Activated naive CD8-positive, alpha-beta T cell treated with anti-CD3 and anti-CD28 coated beads, Interleukin-2, amount 50 U/mL, for 24 hours (primary cell): ENCODE data around the gene NUDT16L1.
A peak's percentile ranks its signal among the peaks of the same experiment; 100 is the strongest.

Experiments used
- ATAC-seq: fragments of 150-1000 bp; cut with Tn5 transposase; one replicate; pipeline ENCODE4 v1.10.0; 2021
- DNase-seq: peaks from one replicate; pipeline ENCODE4 v3.0.0; 2021
- H3K27ac Mint-ChIP-seq: one replicate; pipeline ENCODE4 v1.8.0; 2021; ENCODE audit warnings: mild to moderate bottlenecking, mixed read lengths
- H3K27me3 Mint-ChIP-seq: one replicate; pipeline ENCODE4 v1.8.0; 2021; ENCODE audit warnings: mixed read lengths
- H3K36me3 Mint-ChIP-seq: one replicate; pipeline ENCODE4 v1.8.0; 2021; ENCODE audit warnings: low read depth, mixed read lengths
- H3K4me1 Mint-ChIP-seq: one replicate; pipeline ENCODE4 v1.8.0; 2021; ENCODE audit warnings: mixed read lengths
- H3K4me3 Mint-ChIP-seq: one replicate; pipeline ENCODE4 v1.8.0; 2021; ENCODE audit warnings: mild to moderate bottlenecking, moderate library complexity, mixed read lengths
- H3K9me3 Mint-ChIP-seq: one replicate; pipeline ENCODE4 v1.8.0; 2021; ENCODE audit warnings: mixed read lengths

The NUDT16L1 gene

GRCh38 chr16:4674926-4675530 is 18.3 kb upstream of the NUDT16L1 start:
- DNase-seq (no peak), ATAC-seq (no peak)
- Mint-ChIP-seq H3K36me3 (peaks cover 10% of the 10 kb centered on the region), H3K27me3 (no peaks in the 10 kb centered on the region), H3K4me1 (peaks cover 29% of the 10 kb centered on the region), H3K9me3 (no peaks in the 10 kb centered on the region), H3K27ac (peak overlapping the region; percentile 95), H3K4me3 (peak overlapping the region; percentile 67)

GRCh38 chr16:4675864-4676786 is 17.2 kb upstream of the NUDT16L1 start:
- Mint-ChIP-seq H3K27ac (peak overlapping the region; percentile 95), H3K4me3 (peak overlapping the region; percentile 67), H3K4me1 (peaks cover 29% of the 10 kb centered on the region), H3K36me3 (peaks cover 7% of the 10 kb centered on the region), H3K9me3 (no peaks in the 10 kb centered on the region), H3K27me3 (no peaks in the 10 kb centered on the region)
- peak; percentile 94 for ATAC-seq
- peak; percentile 74 for DNase-seq

- DNase-seq (no peak), ATAC-seq (peak; percentile 3)
- peaks cover 9% of the 10 kb centered on the region for H3K36me3 Mint-ChIP-seq
- no peaks in the 10 kb centered on the region for H3K27me3 Mint-ChIP-seq
- H3K9me3 Mint-ChIP-seq, result no peaks in the 10 kb centered on the region
- peak overlapping the region; percentile 67 for H3K4me3 Mint-ChIP-seq
- peaks cover 32% of the 10 kb centered on the region for H3K4me1 Mint-ChIP-seq
- peak overlapping the region; percentile 95 for H3K27ac Mint-ChIP-seq
Measured at GRCh38 chr16:4676831-4677230, 16.5 kb upstream of the NUDT16L1 start.

- no peaks in the 10 kb centered on the region for H3K27me3 Mint-ChIP-seq
- H3K9me3 Mint-ChIP-seq, result no peaks in the 10 kb centered on the region
- DNase-seq (no peak), ATAC-seq (no peak)
- H3K4me3 Mint-ChIP-seq, result no peak overlapping the region
- peaks cover 10% of the 10 kb centered on the region for H3K36me3 Mint-ChIP-seq
- H3K27ac Mint-ChIP-seq, result no peak overlapping the region
- peaks cover 35% of the 10 kb centered on the region for H3K4me1 Mint-ChIP-seq
Measured at GRCh38 chr16:4677390-4677789, 16.0 kb upstream of the NUDT16L1 start.

- Mint-ChIP-seq H3K36me3 (peaks cover 10% of the 10 kb centered on the region), H3K27ac (peak overlapping the region; percentile 53), H3K4me1 (peaks cover 37% of the 10 kb centered on the region), H3K4me3 (no peak overlapping the region), H3K9me3 (no peaks in the 10 kb centered on the region), H3K27me3 (no peaks in the 10 kb centered on the region)
- no peak for ATAC-seq
- no peak for DNase-seq
Measured at GRCh38 chr16:4677994-4678393, 15.4 kb upstream of the NUDT16L1 start.

GRCh38 chr16:4678596-4678995 is 14.8 kb upstream of the NUDT16L1 start:
- no peak for ATAC-seq
- Mint-ChIP-seq H3K36me3 (peaks cover 9% of the 10 kb centered on the region), H3K4me3 (no peak overlapping the region), H3K27ac (peak overlapping the region; percentile 53), H3K27me3 (no peaks in the 10 kb centered on the region), H3K4me1 (peaks cover 40% of the 10 kb centered on the region), H3K9me3 (no peaks in the 10 kb centered on the region)
- DNase-seq, result no peak

- peaks cover 40% of the 10 kb centered on the region for H3K4me1 Mint-ChIP-seq
- H3K27ac Mint-ChIP-seq, result no peak overlapping the region
- no peak overlapping the region for H3K4me3 Mint-ChIP-seq
Measured at GRCh38 chr16:4679156-4679849, 14.1 kb upstream of the NUDT16L1 start.

GRCh38 chr16:4679850-4680636 is 13.3 kb upstream of the NUDT16L1 start:
- ATAC-seq (no peak), DNase-seq (no peak)
- H3K9me3 Mint-ChIP-seq, result no peaks in the 10 kb centered on the region
- no peaks in the 10 kb centered on the region for H3K27me3 Mint-ChIP-seq
- H3K4me3 Mint-ChIP-seq, result no peak overlapping the region
- H3K36me3 Mint-ChIP-seq, result peaks cover 8% of the 10 kb centered on the region
- peaks cover 40% of the 10 kb centered on the region for H3K4me1 Mint-ChIP-seq
- no peak overlapping the region for H3K27ac Mint-ChIP-seq

More at GRCh38 chr16:4679156-4679849, 14.1 kb upstream of the NUDT16L1 start:
- Mint-ChIP-seq H3K9me3 (no peaks in the 10 kb centered on the region), H3K36me3 (peaks cover 8% of the 10 kb centered on the region), H3K27me3 (no peaks in the 10 kb centered on the region)
- ATAC-seq (no peak), DNase-seq (no peak)

- Mint-ChIP-seq H3K36me3 (peaks cover 3% of the 10 kb centered on the region), H3K4me3 (no peak overlapping the region), H3K27me3 (no peaks in the 10 kb centered on the region), H3K27ac (no peak overlapping the region), H3K4me1 (peaks cover 35% of the 10 kb centered on the region), H3K9me3 (no peaks in the 10 kb centered on the region)
- ATAC-seq (no peak), DNase-seq (no peak)
Measured at GRCh38 chr16:4680673-4681470, 12.5 kb upstream of the NUDT16L1 start.

- H3K36me3 Mint-ChIP-seq, result peaks cover 3% of the 10 kb centered on the region
- H3K27ac Mint-ChIP-seq, result no peak overlapping the region
- DNase-seq (no peak), ATAC-seq (no peak)
- H3K27me3 Mint-ChIP-seq, result no peaks in the 10 kb centered on the region
- no peak overlapping the region for H3K4me3 Mint-ChIP-seq
- peaks cover 27% of the 10 kb centered on the region for H3K4me1 Mint-ChIP-seq
- no peaks in the 10 kb centered on the region for H3K9me3 Mint-ChIP-seq
Measured at GRCh38 chr16:4681471-4682083, 11.8 kb upstream of the NUDT16L1 start.

- no peaks in the 10 kb centered on the region for H3K9me3 Mint-ChIP-seq
- H3K4me3 Mint-ChIP-seq, result no peak overlapping the region
- no peak for DNase-seq
- H3K4me1 Mint-ChIP-seq, result peaks cover 22% of the 10 kb centered on the region
- H3K36me3 Mint-ChIP-seq, result peaks cover 3% of the 10 kb centered on the region
- ATAC-seq, result no peak
- H3K27ac Mint-ChIP-seq, result no peak overlapping the region
- H3K27me3 Mint-ChIP-seq, result no peaks in the 10 kb centered on the region
Measured at GRCh38 chr16:4682084-4682591, 11.2 kb upstream of the NUDT16L1 start.

- no peaks in the 10 kb centered on the region for H3K9me3 Mint-ChIP-seq
- H3K27me3 Mint-ChIP-seq, result no peaks in the 10 kb centered on the region
- peak; percentile 66 for DNase-seq
- H3K36me3 Mint-ChIP-seq, result peaks cover 3% of the 10 kb centered on the region
- H3K27ac Mint-ChIP-seq, result peak overlapping the region; percentile 3
- H3K4me3 Mint-ChIP-seq, result no peak overlapping the region
- H3K4me1 Mint-ChIP-seq, result peaks cover 18% of the 10 kb centered on the region
- peak; percentile 62 for ATAC-seq
Measured at GRCh38 chr16:4682616-4683254, 10.6 kb upstream of the NUDT16L1 start.
